HepG2 (cell line): ENCODE measurements around the gene ATP9A. TPM values are rescaled to one million over a fixed set of nuclear protein-coding genes. Genes with fewer than 3 reads are reported as not detected.
A peak's percentile ranks its signal among the peaks of the same experiment; 100 is the strongest.

Experiments
- ARNT ChIP-seq: fragments of 450-650 bp; IDR thresholded peaks from 2 replicates; pipeline ENCODE4 v1.6.1; 2017
- BCL6 ChIP-seq: IDR thresholded peaks from 2 replicates; pipeline ENCODE4 v1.6.1; 2016; ENCODE audit warnings: missing genetic modification reagents, missing compliant biosample characterization
- FOXA1 ChIP-seq, 2 experiments: fragments of 450-650 bp in 1 of 2; sonication (generic) in 1 of 2; formaldehyde crosslinking in 1 of 2; IDR thresholded peaks; 2 replicates each; pipeline versions ENCODE4 v1.4.0 to v1.6.1; 2016 to 2020; ENCODE audit warnings: missing genetic modification reagents in 1 of 2
- HES4 ChIP-seq: sonication (generic); formaldehyde crosslinking; IDR thresholded peaks from 2 replicates; pipeline ENCODE4 v1.9.0; 2021; ENCODE audit warnings: mild to moderate bottlenecking, missing genetic modification reagents, borderline replicate concordance
- IKZF1 ChIP-seq: fragments of 450-650 bp; IDR thresholded peaks from 2 replicates; pipeline ENCODE4 v1.7.1; 2016
- SMAD3 ChIP-seq: sonication (generic); formaldehyde crosslinking; IDR thresholded peaks from 2 replicates; pipeline ENCODE4 v1.4.0; 2020; ENCODE audit warnings: missing genetic modification reagents
- SMARCE1 ChIP-seq: fragments of 450-650 bp; IDR thresholded peaks from 2 replicates; pipeline ENCODE4 v1.6.1; 2017; ENCODE audit warnings: borderline replicate concordance
- SNRNP70 ChIP-seq: fragments of 200-400 bp; formaldehyde crosslinking; IDR thresholded peaks from 2 replicates; pipeline ENCODE4 v1.6.1; 2017; ENCODE audit warnings: mild to moderate bottlenecking, low read depth, low read length, moderate library complexity
- TAF15 ChIP-seq: fragments of 200-400 bp; formaldehyde crosslinking; IDR thresholded peaks from one replicate; pipeline ENCODE4 v1.6.1; 2018; ENCODE audit warnings: mild to moderate bottlenecking, low read depth, low read length; ENCODE audit not compliant: poor library complexity, severe bottlenecking
- ZFP36 ChIP-seq: fragments of 150-350 bp; IDR thresholded peaks from 2 replicates; pipeline ENCODE4 v1.6.1; 2018; ENCODE audit warnings: borderline replicate concordance, low read length, low read depth; ENCODE audit not compliant: partially characterized antibody
- ZMAT3 ChIP-seq: sonication (generic); formaldehyde crosslinking; conservative IDR thresholded peaks from 2 replicates; pipeline ENCODE4 v1.7.0; 2021; ENCODE audit warnings: missing genetic modification reagents
- polyA plus RNA-seq, 8 experiments: library from polyadenylated mRNA; depleted of rRNA in 3 of 8; stranded (reverse) in 7 of 8; unstranded in 1 of 8; fragments of >200 nt; fragmentation: Illumina TruSeq in 4 of 8; extraction: Trizol in 4 of 8; gene quantifications; 2 replicates each; pipeline versions ENCODE4 v1.2.1 to v1.2.3, GENCODE V29; 2011 to 2016; ENCODE audit warnings: low read depth in 4 of 8, missing spikeins in 1 of 8, mixed read lengths in 1 of 8; ENCODE audit not compliant: insufficient read depth in 1 of 8
- total RNA-seq, 5 experiments: library from RNA; depleted of rRNA; stranded (reverse); fragments of >200 nt; fragmentation: Illumina TruSeq; extraction: Trizol; gene quantifications; 2 replicates each; pipeline ENCODE4 v1.2.3, GENCODE V29; 2016; ENCODE audit warnings: low read depth in 1 of 5
- TF ChIP-seq, protein P1 (sequence below): sonication (generic); formaldehyde crosslinking; IDR thresholded peaks from 2 replicates; pipeline ENCODE4 v1.5.1; 2020; ENCODE audit warnings: mild to moderate bottlenecking, missing genetic modification reagents, borderline replicate concordance
- TF ChIP-seq, protein P2 (sequence below): sonication (generic); formaldehyde crosslinking; IDR thresholded peaks from 2 replicates; pipeline ENCODE4 v1.4.0; 2020; ENCODE audit warnings: missing genetic modification reagents, borderline replicate concordance
- TF ChIP-seq, protein P3 (sequence below): sonication (generic); formaldehyde crosslinking; IDR thresholded peaks from 2 replicates; pipeline ENCODE4 v1.5.0; 2020; ENCODE audit warnings: missing genetic modification reagents, mild to moderate bottlenecking, borderline replicate concordance
- TF ChIP-seq, protein P4 (sequence below): sonication (generic); formaldehyde crosslinking; IDR thresholded peaks from 2 replicates; pipeline ENCODE4 v1.4.0; 2020; ENCODE audit warnings: mild to moderate bottlenecking, missing genetic modification reagents
- TF ChIP-seq, protein P5 (sequence below): sonication (generic); formaldehyde crosslinking; IDR thresholded peaks from 2 replicates; pipeline ENCODE4 v1.5.0; 2020; ENCODE audit warnings: missing genetic modification reagents

The ATP9A gene
- total and polyA plus RNA-seq, 2 of the 13 experiments (the other 11 are each of a cell fraction or from before 2014, with no cell fraction given), result 11.8 to 18.5 TPM

DNA sequence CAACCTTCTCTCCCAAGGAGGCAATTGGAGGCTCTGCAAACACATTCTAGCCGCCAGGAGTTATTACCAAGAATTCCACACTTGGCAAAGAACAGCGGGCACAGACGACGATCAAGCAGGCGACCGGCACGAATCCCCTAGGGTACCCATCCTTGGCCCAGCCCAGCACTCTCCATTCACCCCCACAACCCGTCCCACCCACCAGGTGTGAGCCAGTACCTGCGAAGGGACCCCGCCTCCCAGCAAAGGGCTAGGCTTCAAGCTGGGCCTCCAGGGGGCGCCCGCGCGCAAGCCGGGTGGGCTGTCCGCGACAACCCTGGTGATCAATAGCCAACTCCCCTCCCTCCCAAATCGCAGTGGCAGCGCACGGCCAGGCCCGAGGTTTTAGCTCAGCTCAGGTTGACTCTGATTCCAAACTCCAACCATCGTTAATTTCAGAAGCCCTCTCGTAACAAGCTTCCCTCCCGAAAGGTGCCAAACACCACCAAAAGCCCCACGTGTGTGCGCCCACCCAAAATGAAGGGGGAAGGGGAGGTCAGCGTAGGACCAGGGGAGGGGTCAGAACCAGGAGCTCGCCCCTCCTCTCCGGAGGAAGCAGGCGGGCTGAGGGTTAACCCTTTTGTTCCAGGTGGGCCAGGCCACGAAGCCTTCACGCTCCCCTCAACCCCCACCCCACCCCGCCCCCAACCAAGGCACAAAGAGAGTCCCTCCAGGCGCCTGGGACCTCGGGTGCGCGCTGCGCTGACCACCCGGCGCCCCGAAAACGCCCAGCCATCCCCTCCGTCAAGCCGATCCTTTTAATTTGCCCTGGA lies 32.1 kb upstream of the ATP9A start (continued):
- TF ChIP-seq, protein P1, sequence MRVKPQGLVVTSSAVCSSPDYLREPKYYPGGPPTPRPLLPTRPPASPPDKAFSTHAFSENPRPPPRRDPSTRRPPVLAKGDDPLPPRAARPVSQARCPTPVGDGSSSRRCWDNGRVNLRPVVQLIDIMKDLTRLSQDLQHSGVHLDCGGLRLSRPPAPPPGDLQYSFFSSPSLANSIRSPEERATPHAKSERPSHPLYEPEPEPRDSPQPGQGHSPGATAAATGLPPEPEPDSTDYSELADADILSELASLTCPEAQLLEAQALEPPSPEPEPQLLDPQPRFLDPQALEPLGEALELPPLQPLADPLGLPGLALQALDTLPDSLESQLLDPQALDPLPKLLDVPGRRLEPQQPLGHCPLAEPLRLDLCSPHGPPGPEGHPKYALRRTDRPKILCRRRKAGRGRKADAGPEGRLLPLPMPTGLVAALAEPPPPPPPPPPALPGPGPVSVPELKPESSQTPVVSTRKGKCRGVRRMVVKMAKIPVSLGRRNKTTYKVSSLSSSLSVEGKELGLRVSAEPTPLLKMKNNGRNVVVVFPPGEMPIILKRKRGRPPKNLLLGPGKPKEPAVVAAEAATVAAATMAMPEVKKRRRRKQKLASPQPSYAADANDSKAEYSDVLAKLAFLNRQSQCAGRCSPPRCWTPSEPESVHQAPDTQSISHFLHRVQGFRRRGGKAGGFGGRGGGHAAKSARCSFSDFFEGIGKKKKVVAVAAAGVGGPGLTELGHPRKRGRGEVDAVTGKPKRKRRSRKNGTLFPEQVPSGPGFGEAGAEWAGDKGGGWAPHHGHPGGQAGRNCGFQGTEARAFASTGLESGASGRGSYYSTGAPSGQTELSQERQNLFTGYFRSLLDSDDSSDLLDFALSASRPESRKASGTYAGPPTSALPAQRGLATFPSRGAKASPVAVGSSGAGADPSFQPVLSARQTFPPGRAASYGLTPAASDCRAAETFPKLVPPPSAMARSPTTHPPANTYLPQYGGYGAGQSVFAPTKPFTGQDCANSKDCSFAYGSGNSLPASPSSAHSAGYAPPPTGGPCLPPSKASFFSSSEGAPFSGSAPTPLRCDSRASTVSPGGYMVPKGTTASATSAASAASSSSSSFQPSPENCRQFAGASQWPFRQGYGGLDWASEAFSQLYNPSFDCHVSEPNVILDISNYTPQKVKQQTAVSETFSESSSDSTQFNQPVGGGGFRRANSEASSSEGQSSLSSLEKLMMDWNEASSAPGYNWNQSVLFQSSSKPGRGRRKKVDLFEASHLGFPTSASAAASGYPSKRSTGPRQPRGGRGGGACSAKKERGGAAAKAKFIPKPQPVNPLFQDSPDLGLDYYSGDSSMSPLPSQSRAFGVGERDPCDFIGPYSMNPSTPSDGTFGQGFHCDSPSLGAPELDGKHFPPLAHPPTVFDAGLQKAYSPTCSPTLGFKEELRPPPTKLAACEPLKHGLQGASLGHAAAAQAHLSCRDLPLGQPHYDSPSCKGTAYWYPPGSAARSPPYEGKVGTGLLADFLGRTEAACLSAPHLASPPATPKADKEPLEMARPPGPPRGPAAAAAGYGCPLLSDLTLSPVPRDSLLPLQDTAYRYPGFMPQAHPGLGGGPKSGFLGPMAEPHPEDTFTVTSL (CRISPR knock-in tag), result peak; percentile 24; the same call in 1 of the 2 replicates
- TF ChIP-seq FOXA1 (IDR thresholded peaks at IDR 0.05), result no peak
- peak; percentile 43; the same call in 1 of the 2 replicates for TF ChIP-seq FOXA1 (CRISPR knock-in tag; IDR thresholded peaks at IDR 0.05)
- TF ChIP-seq, protein P2, sequence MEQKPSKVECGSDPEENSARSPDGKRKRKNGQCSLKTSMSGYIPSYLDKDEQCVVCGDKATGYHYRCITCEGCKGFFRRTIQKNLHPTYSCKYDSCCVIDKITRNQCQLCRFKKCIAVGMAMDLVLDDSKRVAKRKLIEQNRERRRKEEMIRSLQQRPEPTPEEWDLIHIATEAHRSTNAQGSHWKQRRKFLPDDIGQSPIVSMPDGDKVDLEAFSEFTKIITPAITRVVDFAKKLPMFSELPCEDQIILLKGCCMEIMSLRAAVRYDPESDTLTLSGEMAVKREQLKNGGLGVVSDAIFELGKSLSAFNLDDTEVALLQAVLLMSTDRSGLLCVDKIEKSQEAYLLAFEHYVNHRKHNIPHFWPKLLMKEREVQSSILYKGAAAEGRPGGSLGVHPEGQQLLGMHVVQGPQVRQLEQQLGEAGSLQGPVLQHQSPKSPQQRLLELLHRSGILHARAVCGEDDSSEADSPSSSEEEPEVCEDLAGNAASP (CRISPR knock-in tag), result peak; percentile 60; the same call in 1 of the 2 replicates
- peak; percentile 34; the same call in 1 of the 2 replicates for TF ChIP-seq ZMAT3 (CRISPR knock-in tag)
- TF ChIP-seq, protein P3, sequence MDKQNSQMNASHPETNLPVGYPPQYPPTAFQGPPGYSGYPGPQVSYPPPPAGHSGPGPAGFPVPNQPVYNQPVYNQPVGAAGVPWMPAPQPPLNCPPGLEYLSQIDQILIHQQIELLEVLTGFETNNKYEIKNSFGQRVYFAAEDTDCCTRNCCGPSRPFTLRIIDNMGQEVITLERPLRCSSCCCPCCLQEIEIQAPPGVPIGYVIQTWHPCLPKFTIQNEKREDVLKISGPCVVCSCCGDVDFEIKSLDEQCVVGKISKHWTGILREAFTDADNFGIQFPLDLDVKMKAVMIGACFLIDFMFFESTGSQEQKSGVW, result no peak
- TF ChIP-seq SMARCE1, result no peak
- TF ChIP-seq, protein P4, sequence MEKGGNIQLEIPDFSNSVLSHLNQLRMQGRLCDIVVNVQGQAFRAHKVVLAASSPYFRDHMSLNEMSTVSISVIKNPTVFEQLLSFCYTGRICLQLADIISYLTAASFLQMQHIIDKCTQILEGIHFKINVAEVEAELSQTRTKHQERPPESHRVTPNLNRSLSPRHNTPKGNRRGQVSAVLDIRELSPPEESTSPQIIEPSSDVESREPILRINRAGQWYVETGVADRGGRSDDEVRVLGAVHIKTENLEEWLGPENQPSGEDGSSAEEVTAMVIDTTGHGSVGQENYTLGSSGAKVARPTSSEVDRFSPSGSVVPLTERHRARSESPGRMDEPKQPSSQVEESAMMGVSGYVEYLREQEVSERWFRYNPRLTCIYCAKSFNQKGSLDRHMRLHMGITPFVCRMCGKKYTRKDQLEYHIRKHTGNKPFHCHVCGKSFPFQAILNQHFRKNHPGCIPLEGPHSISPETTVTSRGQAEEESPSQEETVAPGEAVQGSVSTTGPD (CRISPR knock-in tag), result no peak
- no peak for TF ChIP-seq BCL6 (CRISPR knock-in tag)
- TF ChIP-seq HES4 (CRISPR knock-in tag), result no peak; the same call in 1 of the 2 replicates
- TF ChIP-seq IKZF1, result no peak
- no peak for TF ChIP-seq ZFP36
- TF ChIP-seq, protein P5, sequence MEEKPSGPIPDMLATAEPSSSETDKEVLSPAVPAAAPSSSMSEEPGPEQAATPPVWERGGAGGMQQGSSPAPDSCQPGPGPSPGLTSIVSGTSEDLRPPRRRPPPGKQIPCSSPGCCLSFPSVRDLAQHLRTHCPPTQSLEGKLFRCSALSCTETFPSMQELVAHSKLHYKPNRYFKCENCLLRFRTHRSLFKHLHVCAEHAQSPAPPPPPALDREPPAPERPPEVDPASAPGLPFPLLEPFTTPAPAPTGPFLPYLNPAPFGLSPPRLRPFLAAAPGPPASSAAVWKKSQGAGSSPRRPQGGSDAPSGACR (CRISPR knock-in tag), result peak; percentile 92
- TF ChIP-seq SNRNP70, result no peak
- TF ChIP-seq ARNT, result no peak
- no peak for TF ChIP-seq TAF15
- no peak for TF ChIP-seq SMAD3
